ENCODE results near the gene NACC2. TPM values are rescaled to one million over a fixed set of nuclear protein-coding genes. Genes with fewer than 3 reads are reported as not detected.

The NACC2 gene
- total and polyA plus RNA-seq, 9 of the 15 experiments (the other 6 are each of a cell fraction or from before 2014, with no cell fraction given) = 0.70 to 25.1 (median 5.6) TPM

DNA sequence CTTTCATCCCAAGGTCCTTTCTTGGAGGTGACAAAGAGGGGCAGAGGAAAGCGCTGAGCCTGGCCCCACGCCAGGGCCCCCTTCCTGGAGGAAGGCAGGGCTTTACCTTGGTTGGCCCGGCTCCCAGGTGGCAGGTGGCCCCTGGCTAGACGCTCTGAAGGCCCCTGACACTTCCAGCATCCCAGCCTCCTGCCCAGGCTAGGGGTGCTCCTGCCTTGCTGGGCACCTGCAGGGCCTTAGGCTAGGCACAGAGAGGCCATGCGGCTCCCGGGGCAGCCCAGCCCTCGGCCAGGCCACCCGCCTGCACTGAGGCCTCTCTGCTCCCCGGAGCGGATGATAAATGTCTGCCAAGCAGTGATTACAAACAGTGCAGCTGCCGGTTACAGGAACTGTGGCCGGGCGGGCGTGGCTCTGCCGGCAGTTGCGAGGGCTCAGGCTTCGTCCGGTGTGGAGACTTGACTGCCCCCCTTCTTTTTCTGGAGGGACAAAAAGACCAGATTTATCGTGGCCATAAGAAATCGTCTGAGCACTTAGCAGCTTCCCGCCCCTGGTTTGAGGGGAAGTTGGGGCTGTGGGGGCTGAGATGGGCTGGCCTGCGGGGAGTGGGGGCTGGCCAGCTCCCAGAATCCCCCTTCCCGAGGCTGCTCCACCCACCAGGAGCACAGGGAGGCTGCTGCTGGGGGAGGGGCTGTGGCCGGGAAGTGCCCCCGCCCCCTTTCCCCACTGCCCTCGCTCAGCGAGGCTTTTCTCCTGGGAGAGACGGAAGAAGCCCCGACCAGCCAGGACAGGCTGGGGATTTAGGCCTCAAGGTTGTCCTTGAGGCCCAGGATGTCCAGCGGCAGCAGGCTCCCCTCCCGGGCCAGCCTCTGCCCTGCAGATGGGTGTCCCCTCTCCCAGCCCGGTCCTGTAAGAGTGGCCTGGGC, 102.3 kb downstream of the NACC2 start (continued):
- no peak for TF ChIP-seq MGA (IDR thresholded peaks at IDR 0.05)
- TF ChIP-seq NFXL1 (CRISPR knock-in tag; IDR thresholded peaks at IDR 0.05) = no peak
- TF ChIP-seq ZNF589 (CRISPR knock-in tag; IDR thresholded peaks at IDR 0.05; ENCODE audit: low read depth) = peak; percentile 28; the same call in 1 of the 2 replicates
- no peak for TF ChIP-seq KAT8 (IDR thresholded peaks at IDR 0.05; ENCODE audit: low read depth)
- no peak for TF ChIP-seq SAP30 (IDR thresholded peaks at IDR 0.05; ENCODE audit: borderline replicate concordance, insufficient read depth, low read depth, low read length, poor library complexity, severe bottlenecking)
- TF ChIP-seq E2F3 (CRISPR knock-in tag; IDR thresholded peaks at IDR 0.05) = no peak
- no peak for TF ChIP-seq ZC3H4 (CRISPR knock-in tag; IDR thresholded peaks at IDR 0.05; ENCODE audit: borderline replicate concordance)
- TF ChIP-seq ZNF212 (CRISPR knock-in tag; IDR thresholded peaks at IDR 0.05) = no peak
- no peak for TF ChIP-seq YBX1 (IDR thresholded peaks at IDR 0.05)
- no peak for TF ChIP-seq ATF4 (CRISPR knock-in tag; IDR thresholded peaks at IDR 0.05)
- peak; percentile 86; the same call in 1 of the 2 replicates for TF ChIP-seq CBX1 (IDR thresholded peaks at IDR 0.05; ENCODE audit: low read depth)
- no peak for TF ChIP-seq DEAF1 (CRISPR knock-in tag; IDR thresholded peaks at IDR 0.05)

Measured in K562 (cell line).